ENCODE measurements around the gene PIP4K2C.
A peak's percentile ranks its signal among the peaks of the same experiment; 100 is the strongest.

PIP4K2C gene

GRCh38 chr12:57547288-57548012 lies 43.5 kb upstream of the PIP4K2C start:
- CTCF ChIA-PET: interaction anchor here (1.0 to 3.6 kb wide), 7 partner anchors 10 to 89 kb away, joined by 3 to 19 read pairs (median 6); partner anchors contain the start of gene GLI1
- POLR2A ChIA-PET: interaction anchor here (1.0 to 1.6 kb wide), 2 partner anchors 10 to 28 kb away, joined by 6 to 9 read pairs; no protein-coding TSS in a partner anchor
- no peak for DNase-seq (ENCODE audit: extremely low spot score)
- TF ChIP-seq CTCF (IDR thresholded peaks at IDR 0.05; ENCODE audit: control extremely low read depth, extremely low read depth, low read depth, missing control alignments): no peak

- no peak for TF ChIP-seq CTCF (IDR thresholded peaks at IDR 0.05; ENCODE audit: control extremely low read depth, extremely low read depth, low read depth, missing control alignments)
- CTCF ChIA-PET: no interaction called here
- POLR2A ChIA-PET: interaction anchor here (1.0 kb wide), 1 partner anchor 28 kb away, joined by 3 read pairs; the partner anchor contains the start of gene DDIT3
- no peak for DNase-seq (ENCODE audit: extremely low spot score)
Observed at GRCh38 chr12:57548013-57548315, 43.0 kb upstream of the PIP4K2C start.

- TF ChIP-seq CTCF (IDR thresholded peaks at IDR 0.05; ENCODE audit: control extremely low read depth, extremely low read depth, low read depth, missing control alignments): no peak
- CTCF ChIA-PET: no interaction called here
- POLR2A ChIA-PET: interaction anchor here (1.0 kb wide), 1 partner anchor 28 kb away, joined by 3 read pairs; the partner anchor contains the start of gene DDIT3
- no peak for DNase-seq (ENCODE audit: extremely low spot score)
Observed at GRCh38 chr12:57548488-57548887, 42.5 kb upstream of the PIP4K2C start.

- ChIA-PET CTCF (no interaction called here), POLR2A (no interaction called here)
- TF ChIP-seq CTCF (IDR thresholded peaks at IDR 0.05; ENCODE audit: control extremely low read depth, extremely low read depth, low read depth, missing control alignments): no peak
- no peak for DNase-seq (ENCODE audit: extremely low spot score)
Observed at GRCh38 chr12:57549203-57549908, 41.6 kb upstream of the PIP4K2C start.

GRCh38 chr12:57549909-57550640 lies 40.9 kb upstream of the PIP4K2C start, which contains the start of gene KIF5A:
Gene KIF5A, plus strand, starts transcription at chr12:57550044. Its CDS starts 228 bp downstream, at chr12:57550272.
- no peak for TF ChIP-seq CTCF (IDR thresholded peaks at IDR 0.05; ENCODE audit: control extremely low read depth, extremely low read depth, low read depth, missing control alignments)
- POLR2A ChIA-PET: no interaction called here
- DNase-seq (ENCODE audit: extremely low spot score): peak; percentile 77
- CTCF ChIA-PET: no interaction called here

All from GM10248 (cell line).